CD1c-positive myeloid dendritic cell (primary cell): Measurements from ENCODE around the gene MED9.

Experiments
- DNase-seq: peaks from one replicate; pipeline ENCODE4 v3.0.0-alpha.2; 2016; ENCODE audit errors: extremely low spot score

MED9 gene

DNA sequence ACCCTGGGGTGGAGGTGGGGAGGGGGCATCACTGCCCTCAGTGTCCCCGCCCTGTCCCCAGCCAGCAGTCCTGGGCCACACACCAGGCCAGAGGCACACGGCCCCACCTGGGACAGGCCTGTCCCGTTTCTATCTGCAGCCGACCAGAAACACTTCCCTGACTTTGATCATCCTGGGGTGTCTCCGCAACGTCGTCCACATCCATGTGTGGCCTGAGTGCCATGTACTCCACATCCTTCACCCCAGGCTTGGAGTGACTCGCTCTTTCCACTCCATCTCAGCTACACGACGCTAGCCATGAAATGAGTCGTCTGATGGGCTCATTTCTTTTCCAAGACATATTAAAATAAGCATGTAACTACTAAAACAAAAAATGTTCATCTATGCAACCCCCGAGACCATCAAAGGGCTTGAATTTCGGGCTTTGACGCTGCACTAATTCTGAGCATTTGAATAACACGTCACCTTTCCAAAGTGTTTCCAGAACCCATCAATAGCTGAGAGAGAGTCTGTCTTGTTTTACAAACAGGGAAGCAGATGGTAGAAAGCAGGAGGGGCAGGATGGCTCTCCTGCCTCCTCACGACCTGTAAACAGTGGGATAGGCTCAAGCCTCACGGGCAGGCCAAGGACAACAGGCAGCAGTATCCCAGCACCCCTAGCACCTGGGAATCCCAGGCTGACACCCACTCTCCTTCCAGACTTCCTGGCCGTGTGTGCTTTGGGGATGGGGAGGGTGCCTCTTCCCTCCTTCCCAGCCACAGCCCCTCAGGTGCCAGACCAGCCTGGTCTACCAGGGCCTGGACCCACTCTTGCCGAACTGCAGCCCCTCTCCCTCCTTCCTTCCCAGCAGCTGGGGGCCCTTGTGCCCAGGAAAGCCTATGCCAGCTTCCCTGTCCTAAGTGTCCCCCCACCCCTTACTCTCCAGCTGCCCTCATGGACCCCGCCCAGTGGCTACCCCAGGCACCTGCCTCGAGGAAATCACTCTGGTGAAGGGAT is 39.4 kb downstream of the MED9 start:
- no peak for DNase-seq

- no peak for DNase-seq
These were observed 40.3 kb downstream of the MED9 start for GRCh38 chr17:17516941-17517720.

DNA sequence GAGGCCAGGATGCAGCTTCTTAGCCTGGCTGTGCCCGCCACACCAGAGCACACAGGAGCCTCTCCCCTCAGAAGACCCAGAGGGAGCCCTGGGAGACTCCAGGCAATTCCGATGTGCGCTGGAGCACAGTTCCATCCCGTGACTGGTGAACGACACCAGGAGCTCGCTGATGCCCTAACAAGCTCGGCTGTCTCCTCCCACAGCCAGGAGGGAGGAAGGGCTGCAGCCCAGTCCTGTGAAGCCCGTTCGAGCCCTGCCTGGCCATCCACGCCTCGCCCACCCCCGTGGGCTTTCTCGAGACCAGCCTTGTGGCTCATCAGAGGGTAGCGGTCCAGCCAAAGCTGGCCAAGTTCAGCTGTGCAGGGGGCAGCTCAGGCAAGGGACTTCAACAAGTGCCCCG is 41.2 kb downstream of the MED9 start:
- no peak for DNase-seq

DNA sequence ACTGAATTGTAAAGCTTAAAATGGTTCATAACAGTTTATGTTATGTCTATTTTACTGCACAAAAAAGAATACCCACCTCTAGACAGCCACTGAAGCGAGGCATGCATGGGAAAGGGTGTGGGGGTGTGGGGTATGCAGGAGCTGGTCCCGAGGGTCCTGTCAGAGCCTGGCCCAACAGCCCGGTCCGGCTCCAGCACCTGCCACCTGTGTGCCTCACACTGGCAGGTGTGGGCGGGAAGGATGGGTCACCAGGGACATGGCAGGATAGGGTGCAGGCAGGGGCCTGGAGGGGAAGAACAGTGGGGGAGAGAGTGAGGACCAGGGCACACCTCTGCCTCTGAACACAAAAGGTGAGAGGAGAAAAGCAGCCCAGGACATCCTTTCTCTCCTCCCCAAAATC is 42.2 kb downstream of the MED9 start:
- no peak for DNase-seq

- no peak for DNase-seq
These were observed 43.1 kb downstream of the MED9 start for GRCh38 chr17:17519886-17520285.

GRCh38 chr17:17520599-17521232 is 43.9 kb downstream of the MED9 start:
- DNase-seq, result no peak

DNA sequence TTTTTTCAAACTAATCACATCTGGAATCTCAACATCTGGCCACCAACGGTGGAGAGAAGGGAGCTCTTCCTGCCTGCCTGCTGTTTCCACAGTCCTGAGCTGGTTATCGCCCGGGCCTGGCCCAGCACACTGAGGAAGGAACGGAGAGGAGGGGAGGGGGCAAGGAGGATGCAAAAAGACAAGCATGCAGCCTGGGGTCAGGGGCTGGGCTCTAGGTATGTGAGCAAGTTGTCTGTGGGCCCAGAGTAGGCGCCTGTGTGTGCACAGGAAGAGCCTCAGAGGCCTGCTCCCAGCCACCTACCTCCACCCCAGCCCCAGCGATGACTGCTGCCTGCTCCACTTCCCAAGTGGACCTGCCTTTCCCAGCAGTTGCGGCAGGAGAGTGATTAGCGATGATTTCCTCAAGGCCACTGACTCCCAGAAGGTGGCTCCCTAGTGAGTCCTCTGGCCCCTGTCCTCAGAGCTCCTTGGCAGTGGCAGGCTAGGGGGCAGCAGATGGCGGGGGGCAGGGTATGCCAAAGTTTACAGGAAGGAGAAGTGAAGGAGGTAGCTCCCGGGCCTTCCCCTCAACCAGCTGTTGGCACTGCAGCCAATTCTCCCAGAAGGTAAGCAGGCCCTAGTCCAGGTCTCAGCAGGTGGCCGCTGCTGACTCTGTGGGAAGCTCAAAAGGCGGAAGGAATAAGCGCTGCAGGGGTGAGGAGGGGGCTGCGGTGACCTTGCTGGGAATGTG is 46.4 kb downstream of the MED9 start:
- DNase-seq, result no peak

DNA sequence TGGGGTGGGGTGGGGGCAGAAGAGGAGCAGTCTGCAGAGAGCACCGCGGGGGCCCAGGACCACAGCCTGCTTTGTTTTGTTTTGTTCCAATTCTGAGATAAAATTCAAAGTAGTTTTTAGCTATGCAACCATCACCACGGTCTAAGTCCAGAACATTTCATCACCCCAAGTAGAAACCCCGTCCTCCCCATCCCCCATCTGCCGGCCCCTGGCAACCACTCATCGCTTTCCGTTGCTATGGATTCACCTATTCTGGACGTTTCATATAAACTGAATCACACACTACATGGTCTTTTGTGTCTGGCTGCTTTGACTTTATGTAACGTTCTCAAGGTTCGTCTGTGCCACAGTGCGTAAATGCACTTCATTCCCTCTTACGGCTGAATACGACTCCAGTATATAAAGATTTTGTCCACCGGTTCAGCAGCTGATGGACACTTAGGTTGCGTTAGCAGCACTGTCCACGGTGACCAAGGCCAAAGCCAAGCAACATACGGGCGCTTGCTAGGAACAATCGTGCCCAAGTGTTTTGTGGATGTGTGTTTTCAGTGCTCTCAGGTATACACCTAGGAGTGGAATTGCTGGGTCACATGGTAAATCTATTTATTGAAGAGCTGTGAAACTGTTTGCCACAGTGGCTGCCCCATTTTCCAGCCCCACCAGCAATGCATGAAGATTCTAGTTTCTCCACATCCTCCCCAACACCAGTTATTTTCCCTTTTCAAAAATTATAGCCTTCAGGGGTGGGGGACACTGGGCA is 47.1 kb downstream of the MED9 start:
- DNase-seq, result no peak

DNA sequence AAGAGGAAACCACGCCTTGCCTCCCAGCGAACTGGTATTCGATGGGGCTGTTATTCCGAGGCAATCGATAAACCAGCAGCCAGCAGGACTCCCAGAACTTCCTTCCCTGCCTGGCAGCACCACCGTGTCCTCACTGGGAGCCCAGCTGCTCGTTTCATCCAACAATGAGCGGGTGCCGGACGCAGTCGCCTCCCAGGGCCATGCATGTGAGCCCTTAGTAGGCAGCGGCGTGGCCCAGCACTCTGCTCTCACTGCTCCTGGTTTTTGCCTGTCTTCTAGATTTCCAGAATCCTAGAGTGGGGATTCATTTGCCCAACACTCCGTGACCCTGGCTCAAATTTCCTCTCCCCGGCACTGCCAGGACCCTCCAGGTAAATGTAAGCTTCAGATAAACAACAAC is 48.5 kb downstream of the MED9 start:
- DNase-seq, result no peak

GRCh38 chr17:17525956-17526355 is 49.2 kb downstream of the MED9 start:
- no peak for DNase-seq

DNA sequence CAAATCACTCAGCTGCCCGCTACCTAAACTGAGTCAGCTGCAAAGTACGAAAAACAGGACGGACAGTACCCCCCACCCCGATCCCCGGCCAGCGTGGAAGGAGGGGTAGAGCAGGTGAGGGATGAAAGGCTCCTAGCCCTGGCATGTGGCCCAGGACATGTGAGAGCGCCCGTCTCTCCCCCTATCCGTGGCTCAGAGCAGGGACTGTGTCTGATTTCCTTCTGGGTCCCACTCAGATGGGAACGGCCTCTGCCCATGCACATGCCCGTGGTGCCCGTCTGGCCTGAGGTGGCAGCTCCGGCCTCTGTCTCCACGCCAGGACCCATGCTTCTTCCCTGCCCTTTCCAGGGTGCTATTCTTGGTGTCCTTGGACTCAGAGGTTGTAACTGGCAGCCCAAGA is 49.6 kb downstream of the MED9 start:
- no peak for DNase-seq

- no peak for DNase-seq
These were observed 50.7 kb downstream of the MED9 start for GRCh38 chr17:17527534-17527933.

- no peak for DNase-seq
These were observed 51.2 kb downstream of the MED9 start for GRCh38 chr17:17527956-17528500.

GRCh38 chr17:17528696-17529652 is 52.2 kb downstream of the MED9 start:
- DNase-seq, result no peak

GRCh38 chr17:17531156-17531555 is 54.4 kb downstream of the MED9 start:
- no peak for DNase-seq

- DNase-seq, result no peak
These were observed 56.2 kb downstream of the MED9 start for GRCh38 chr17:17532991-17533390.

- DNase-seq, result no peak
These were observed 57.2 kb downstream of the MED9 start for GRCh38 chr17:17533901-17534441.

DNA sequence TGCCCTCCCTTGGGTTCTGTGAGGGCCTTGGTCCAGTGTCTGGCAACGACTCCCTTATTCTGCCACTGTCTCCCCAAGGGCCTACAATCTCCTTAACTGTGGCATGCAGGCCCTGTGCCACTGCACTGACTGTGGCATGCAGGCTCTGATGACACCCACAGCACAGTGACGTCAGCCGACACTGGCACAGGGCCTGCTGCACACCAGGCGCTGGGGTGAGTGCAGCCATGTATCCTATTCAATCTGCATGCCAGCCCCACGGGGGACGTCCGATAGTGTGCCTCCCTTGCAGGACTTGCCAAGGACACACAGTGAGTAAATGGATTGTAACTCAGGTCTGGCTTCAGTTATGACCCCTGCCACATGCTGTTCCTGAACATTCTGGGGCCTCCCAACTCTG is 59.2 kb downstream of the MED9 start:
- no peak for DNase-seq

- no peak for DNase-seq
These were observed 59.9 kb downstream of the MED9 start for GRCh38 chr17:17536702-17537101.
